Stimulated activated CD4-positive, alpha-beta T cell treated with anti-CD3 and anti-CD28 coated beads, TNF-alpha, amount 100 ng/mL, for 48 hours (primary cell): ENCODE results near the gene NDUFA6.
A peak's percentile ranks its signal among the peaks of the same experiment; 100 is the strongest.
"Not testable (repeated sequence)": the region's sequence is repeated elsewhere in the genome, so short reads cannot be mapped to it uniquely, and the experiment has no call there.

Experiments used
- DNase-seq, 3 donors: peaks; one replicate each; pipeline ENCODE4 v3.0.0-alpha.2; 2020; ENCODE audit warnings: low read depth in 3 of 3

NDUFA6 gene

DNA sequence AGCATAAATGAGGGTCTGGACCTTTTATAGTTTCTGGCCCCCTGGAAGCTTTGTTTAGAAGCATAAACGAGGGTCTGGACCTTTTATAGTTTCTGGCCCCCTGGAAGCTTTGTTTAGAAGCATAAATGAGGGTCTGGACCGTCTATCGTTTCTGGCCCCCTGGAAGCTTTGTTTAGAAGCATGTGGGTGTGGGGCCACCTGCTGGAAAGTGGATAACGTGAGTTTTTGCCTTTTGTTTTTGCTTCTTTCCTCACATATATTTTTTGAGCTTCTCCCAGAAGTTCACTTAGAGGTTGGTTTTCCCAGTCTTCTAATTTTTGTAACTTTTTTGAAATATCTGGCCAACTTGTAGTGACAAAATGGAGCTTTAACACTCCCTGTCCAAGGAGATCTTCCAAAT is 22.2 kb upstream of the NDUFA6 start:
- not testable (repeated sequence) for DNase-seq

DNA sequence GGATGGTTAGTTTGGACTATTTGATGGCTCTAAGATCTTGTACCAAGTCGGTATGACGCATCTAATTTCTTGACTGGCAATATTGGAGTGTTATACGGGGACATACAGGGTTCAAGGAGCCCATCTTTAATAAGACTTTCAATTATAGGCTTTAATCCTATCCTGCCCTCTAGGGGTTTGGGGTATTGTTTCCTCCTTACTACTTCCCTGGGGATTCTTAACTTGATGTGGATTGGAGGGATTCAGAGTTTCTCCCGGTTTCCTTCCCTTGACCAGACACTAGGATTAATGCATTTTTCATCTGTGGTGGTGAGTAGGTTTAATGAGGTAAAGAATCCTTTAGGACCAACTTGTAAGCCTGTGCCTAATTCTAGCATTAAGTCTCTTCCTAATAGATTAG is 21.2 kb upstream of the NDUFA6 start:
- DNase-seq: no peak

DNA sequence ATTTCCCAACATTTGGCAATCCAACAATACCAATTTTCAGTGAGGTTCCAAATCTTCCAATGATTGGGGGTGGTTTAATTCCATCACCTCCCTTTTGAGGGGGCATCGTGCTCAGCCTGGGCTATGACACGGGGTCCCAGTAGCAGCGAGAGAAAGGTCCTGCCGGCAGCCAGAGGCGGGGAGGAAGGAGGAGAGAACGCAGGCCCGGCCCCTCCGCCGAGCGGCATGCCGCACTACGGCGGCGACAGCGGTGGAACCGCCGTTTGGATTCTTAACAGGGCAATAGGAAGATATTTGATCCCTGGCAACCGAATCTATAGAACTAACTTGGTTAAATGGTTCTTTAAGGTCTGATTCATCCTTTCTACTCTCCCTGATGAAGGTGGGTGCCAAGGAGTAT is 18.3 kb upstream of the NDUFA6 start:
- no peak for DNase-seq

DNA sequence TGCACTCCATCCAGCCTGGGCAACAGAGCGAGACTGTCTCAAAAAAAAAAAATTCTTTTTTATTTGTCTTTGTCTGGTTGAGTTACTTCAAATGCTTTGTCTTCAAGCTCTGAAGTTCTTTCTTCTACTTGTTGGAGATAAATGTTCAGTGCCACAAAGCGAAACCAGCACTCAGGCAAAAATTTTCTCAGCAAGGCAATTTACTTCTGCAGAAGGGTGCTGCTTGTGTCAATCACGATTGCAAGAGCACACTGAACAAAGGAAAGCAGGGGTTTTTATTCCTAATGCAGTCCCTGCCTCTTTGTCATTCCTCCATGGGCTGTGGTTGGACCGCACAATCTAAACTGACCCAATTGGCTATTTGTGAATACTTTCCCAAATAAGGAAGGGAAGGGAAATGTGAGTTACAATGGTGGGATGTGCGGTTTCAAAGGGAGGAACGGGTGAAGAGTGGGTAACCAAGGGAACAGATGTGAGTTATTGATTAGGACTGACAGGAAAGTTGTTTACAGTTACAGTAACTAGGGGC is 13.8 kb upstream of the NDUFA6 start:
- not testable (repeated sequence) for DNase-seq

DNA sequence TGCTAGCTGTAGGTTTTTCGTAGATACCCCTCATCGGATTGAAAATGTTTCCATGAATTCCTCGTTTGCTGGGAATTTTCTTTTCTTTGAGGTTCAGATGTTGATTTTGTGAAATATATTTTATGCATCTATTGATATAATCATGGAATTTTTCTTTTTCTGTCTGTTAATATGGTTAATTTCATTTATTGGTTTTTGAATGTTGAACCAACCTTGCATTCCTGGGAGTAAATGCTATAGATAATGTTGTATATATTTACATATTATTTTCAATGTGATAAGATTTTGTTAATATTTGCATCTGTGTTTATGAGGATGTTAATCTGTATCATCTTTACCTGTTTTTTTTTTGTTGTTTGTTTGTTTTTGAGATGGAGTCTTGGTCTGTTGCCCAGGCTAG is 10.6 kb upstream of the NDUFA6 start:
- DNase-seq: no peak

DNA sequence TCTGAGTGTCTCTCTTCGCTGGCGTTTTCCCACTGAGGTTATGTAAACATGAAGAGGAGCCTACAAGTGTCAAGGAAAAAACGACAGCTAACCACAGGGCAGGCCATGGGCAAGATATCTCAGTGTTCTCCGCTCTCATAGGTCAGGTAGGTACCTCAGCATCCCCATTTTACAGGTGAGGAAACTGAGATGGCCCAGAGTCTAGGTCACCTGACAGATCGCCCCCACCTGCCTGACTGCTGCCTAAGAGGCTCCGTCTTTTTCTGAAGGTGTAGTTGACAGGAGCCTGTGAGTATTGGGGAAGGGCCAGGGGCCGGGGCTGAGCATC is 847 bp upstream of the NDUFA6 start:
- no peak for DNase-seq

DNA sequence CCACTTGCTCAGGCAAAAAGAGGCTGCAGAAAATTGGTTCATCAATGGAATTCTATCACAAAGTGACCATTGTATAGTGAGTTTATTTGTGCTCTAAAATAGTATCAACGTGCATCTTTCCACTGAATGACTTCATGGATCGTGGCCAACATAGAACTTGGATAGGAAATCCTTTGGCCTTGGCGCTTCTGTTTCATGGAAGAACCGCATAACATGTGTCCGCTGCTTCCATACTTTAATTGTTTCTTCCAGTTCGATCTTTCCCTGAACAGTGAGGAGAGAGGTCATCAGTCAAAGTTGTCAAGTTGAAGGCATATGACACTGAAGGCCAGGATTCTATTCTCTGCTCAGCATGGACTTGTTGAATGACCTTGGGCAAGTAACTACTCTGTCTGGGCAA is 4.5 kb downstream of the NDUFA6 start:
- DNase-seq: no peak

DNA sequence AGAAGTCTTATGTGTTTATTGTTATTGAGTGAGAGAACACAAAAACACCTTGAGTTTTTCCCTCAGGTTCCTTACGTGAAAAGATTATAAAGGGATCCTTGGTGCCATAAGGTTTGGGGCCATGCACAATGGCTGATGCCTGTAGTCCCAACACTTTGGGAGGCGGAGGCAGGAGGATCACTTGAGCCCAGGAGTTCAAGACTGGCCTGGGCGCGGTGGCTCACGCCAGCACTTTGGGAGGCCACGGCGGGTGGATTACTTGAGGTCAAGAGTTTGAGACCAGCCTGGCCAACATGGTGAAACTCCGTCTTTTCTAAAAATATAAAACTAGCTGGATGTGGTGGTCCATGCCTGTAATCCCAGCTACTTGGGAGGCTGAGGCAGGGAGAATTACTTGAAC is 5.7 kb downstream of the NDUFA6 start:
- DNase-seq: no peak

DNA sequence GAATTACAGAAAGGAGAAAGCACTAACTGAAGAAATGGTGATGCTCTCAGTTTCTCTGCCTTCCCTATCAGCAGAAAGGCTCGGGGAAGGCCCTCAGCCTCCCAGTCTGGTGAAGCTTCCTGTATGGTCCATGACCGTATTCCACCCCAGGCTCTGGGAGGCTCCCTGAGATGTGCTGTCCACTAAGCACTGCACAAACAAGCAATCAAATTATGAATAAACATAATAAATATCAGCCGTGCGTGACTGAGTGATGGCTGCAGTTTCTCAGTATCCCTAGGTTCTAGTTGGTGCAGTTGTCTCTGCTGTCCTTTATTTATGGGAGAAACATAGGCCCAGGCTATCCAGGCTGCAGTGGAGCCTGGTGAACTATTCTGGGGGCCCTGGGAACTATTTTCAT is 7.5 kb downstream of the NDUFA6 start:
- DNase-seq: no peak

DNA sequence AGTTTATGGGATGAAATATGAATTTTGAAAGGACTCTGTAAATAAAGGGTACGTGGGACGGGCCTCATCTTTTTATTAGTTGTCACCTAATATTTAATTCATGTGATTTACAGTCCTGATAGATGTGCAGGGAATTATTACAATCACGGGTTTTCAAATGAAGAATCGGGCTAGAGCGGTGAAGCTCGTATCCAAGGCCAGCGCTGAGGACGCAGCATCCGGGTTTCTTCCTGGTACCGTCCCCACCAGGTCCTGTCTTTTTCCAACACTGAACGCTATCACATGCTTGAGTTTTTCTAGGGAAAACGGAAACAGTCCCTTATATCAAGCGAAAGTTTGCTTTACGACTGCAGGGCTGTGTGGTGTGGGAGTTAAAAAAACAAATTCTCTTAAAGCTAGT is 10.3 kb downstream of the NDUFA6 start:
- no peak for DNase-seq

DNA sequence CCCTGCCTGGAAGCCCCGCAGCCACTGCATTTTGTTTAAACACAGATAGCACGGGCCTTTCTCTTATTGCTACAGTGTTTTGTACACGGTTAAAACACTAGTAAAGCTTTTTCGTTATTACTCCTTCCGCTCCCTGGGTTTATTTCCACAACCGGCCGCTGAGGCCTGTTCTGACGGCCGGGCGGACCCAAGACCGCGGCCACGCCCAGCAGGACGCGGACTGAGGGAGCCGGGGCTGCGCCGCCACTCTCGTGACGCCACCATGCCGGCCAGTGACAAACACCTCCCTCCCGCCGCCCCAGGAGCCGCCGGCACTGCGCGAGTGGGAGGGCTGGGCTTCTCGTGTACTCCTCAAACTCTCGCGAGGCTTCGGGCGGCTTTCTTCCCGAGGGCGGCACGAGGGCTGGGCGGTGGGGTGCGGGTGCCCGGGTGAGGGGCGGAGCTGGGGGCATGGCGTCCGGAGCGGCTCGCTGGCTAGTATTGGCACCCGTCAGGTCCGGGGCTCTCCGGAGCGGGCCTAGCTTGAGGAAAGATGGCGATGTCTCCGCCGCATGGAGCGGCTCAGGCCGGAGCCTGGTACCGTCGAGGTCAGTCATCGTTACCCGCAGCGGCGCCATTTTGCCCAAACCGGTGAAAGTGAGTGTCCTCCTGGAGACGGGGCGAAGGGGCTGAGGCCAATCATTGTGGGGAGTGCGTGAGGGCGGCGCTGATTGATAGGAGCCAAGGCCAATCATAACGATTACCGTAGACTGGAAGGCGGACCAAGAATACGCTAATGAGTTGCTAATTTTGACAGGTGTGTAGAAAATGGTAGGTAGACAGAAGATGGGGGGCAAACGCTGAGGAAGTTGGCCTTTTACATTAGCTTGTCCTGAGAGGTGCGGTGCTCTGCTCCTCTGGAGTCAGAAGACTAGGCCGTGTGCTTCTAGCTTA is 11.0 kb downstream of the NDUFA6 start, which contains the start of gene SMDT1:
Gene SMDT1 (plus strand): TSS at position 382 of the 933 bp plus-strand sequence. CDS start 69 bp downstream, at position 451.
- peak; percentile 96 to 97 (median 97) for DNase-seq

DNA sequence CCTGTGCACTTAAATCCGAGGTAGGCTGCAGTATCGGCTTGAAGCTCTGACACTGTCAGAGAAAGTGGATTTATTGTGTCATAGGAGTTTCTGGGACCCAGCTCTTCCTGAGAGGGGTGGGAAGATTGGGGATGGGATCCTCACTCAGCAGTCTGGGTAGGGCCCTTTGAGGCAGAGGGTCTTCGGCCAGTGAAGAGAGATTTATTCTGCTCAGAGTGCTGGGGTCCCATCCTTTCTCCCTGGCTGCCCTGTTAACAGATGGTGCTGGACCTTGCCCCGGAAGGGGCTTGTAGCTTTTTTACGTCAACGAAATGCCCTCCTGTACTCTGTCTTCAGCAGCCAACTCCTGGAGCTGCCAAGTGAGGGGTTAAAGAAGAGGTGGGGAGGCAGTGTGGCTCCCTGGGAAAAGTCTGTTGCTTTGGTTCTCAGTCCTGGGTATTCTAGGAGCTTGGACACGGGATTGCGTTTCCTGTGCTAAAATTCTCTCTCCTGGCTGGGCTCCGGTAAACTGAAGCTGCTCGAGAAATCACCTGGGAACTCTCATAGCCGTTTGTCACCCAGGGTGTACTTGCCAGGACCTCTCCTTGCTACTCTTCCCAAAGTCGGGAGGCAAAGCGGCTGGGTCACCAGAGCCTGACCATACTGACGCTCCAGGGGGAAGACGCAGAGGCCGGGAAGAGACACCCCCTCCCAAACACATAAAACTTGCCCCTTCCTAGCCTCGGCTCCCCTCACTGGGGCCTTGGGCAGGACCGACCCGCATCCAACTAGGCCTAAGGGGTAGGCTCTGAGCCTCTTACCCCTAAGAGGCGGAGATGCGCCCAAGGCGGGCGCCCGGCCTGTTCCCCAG is 11.9 kb downstream of the NDUFA6 start:
- DNase-seq: no peak

DNA sequence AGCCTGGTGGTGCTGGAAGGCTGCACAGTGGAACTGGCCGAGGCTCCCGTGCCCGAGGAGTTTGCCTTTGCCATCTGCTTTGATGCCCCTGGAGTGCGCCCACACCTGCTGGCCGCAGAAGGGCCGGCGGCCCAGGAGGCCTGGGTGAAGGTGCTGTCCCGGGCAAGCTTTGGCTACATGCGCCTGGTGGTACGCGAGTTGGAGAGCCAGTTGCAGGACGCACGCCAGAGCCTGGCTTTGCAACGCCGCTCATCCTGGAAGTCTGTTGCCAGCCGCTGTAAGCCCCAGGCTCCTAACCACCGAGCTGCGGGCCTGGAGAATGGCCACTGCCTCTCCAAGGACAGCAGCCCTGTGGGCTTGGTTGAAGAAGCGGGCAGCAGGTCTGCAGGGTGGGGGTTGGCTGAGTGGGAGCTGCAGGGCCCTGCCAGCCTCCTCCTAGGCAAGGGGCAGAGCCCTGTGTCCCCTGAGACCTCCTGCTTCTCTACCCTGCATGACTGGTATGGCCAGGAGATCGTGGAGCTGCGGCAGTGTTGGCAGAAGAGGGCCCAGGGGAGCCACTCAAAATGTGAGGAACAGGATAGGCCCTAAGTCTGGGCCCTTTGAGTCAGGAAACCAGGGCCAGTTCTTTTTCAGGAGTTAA is 13.0 kb downstream of the NDUFA6 start:
- DNase-seq: no peak

DNA sequence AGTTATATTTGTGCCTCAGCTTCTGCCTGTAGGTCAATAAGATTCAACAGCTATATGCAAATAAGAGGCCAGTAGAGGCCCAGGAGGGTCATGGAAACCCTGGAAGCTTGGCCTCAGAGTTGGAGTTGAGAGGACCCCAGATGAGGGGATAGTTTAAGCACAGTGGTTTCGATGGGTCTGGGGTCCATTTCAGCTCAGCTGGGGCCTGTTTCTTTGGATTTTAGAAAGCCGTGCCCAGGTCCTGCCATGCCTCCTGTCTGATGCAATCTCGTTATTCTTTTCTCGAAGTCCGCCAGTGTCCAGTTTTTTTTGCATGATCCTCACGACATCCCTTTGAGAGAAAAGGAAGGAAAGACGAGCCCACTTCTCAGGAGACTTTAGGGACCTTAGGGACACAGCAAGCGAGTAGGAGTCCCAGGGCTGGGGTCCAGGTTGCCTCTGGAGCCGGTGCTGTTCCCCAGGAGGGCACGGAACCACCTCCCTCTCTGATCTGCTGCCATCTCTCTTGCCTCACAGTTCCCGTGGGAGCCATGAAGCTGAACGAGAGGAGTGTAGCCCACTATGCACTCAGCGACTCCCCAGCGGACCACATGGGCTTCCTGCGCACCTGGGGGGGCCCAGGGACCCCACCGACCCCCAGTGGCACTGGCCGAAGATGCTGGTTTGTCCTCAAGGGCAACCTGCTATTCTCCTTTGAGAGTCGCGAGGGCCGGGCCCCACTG is 13.6 kb downstream of the NDUFA6 start:
- no peak for DNase-seq

DNA sequence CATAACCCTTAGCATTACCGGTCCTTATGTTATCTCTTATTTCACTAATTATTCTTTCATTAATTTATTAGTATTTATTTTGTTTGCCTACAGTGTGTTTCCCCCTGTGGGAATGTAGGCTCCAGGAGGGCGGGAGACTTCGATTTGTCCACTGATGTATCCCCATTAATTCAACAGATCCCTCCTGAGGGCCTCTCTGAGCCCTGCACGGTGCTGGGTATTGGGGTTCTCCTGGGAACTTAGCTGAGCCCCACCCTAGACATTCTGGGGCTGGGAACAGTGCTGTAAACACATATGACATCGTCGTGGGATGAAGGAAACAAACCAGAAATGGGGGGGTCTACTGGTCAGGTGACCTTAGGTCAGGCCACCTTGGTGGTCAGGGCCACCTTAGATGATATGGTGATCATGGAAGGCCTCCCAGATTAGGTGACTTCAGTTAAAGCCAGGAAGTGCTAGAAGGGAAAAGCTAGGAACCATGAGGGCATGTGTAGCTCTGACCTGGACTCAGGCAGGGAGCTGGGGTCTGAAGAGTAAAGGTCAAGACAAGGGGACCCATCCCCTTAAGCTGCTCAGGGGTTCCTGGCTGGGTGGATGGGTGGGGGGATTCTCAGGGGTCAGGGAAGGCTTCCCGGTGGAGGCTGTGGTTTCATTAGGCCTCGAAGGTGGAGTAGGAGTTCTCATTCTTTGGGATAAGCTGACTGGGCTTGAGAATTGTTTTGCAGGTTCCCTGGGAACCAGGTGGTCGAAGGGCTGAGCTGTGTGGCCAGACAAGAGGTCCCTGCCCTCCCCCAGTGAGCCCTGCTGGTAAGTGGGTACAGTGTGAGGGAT is 15.5 kb downstream of the NDUFA6 start:
- no peak for DNase-seq

DNA sequence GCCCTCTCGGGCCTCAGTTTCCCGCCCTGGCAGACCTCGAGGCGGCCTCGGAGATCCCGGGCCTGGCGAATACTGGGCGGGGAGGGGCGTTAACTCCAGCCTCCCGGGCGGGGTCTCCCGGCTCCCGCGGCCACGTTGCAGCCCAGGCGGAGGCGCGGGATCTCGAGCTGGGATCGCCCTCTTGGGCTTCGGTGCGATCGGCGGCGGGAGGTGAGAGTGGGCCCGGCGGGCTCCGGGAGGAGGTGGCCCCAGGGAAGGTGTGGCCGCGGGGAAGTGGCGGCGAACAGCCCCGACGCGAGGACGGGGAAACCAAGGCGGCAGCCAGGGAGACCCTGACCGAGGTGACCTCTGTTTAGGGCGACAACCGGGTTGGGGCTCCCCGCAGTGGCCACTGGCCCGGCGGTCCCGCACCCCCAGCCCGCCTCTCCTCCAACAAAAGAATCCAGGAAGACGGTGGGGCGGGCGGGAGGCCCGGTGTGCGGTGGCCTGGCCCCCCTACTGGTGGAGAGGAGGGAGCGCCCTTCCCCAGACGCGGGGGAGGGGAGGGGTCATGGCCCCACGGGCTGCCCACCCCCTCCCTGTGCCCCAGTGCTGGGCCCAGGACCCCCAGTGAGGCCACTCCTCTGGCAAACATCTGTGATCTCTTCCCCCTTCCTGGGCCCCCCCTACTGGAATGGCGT is 16.3 kb downstream of the NDUFA6 start, which contains the start of gene PHETA2:
Gene PHETA2 (plus strand): TSS at position 117 of the 680 bp plus-strand sequence. CDS start 3,046 bp downstream, outside the sequence.
- peak in 1 of 3 donors; percentile 59 for DNase-seq

DNA sequence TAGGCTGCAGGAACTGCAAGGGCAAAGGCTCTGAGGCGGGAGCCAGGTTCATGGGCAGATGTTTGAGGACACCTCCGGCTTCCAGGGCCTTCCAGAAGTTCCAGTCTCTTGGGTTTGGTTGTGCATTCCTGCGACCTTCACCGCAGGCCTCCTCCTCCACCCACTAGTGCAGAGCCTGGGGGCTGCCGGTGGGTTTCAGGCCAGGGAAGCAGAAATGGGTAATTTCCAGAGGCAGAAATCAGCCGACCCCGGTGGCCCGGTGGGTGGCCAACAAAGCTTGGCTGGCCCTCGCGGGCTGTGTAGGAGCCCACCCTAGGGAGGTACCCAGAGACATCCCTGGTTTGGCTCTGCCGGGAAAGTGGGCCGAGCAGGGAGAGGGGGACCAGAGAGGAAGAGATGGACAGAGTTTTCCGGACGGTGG is 16.9 kb downstream of the NDUFA6 start:
- no peak for DNase-seq

DNA sequence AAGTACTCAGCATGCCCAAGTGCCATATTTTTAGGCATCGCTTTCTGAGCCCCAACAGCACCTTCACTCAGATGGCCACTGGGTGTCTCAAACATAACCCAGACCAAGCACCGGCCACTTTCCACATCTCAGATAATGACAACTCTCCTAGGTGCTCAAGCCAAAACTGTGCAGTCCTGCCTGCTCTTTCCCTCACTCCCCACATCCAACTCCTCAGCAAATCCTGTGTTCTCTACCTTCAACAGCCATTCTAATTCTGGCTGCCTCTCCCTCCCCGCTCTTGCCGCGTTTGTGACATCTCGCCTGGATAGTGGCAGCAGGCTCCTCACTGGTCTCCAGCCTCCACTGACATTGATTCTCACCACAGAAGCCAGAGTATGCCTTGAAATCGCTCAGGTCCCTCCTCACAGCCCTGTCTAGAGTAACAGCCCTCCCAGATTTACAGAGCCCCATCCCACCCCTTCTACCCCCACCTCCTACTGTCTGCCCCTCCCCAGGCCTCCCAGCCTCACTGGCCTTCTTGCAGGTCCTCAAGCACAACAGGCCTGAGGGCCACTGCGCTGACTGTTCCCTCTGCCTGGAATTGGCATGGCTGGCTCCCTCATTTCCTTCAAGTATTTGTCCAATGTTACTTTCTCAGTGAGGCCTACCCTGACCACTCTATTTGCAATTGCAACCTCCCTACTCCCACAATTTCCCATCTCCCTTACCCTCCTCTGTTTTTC is 17.8 kb downstream of the NDUFA6 start:
- DNase-seq: no peak

DNA sequence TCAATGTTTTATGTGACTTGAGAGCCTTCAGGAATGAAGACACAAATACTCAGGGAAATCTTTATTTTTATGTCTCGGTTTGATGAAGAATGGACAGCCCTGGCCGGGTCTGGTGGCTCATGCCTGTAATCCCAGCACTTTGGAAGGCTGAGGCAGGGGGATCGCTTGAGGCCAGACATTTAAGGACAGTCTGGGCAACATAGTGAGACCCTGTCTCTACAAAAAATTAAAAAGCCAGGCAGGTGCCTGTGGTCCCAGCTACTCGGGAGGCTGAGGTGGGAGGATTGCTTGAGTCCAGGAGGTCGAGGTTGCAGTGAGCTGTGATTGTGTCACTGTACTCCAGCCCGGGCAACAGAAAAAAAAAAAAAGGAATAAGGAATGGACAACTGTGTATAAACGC is 19.1 kb downstream of the NDUFA6 start:
- DNase-seq: not testable (repeated sequence)
